WTC11 (cell line): ENCODE measurements around the gene ZNF764. TPM values are rescaled to one million over a fixed set of nuclear protein-coding genes. Genes with fewer than 3 reads are reported as not detected.

ENCODE experiments used
- CREM ChIP-seq: sonication (generic); formaldehyde crosslinking; IDR thresholded peaks from 2 replicates; pipeline ENCODE4 v1.8.1; 2022; ENCODE audit warnings: mild to moderate bottlenecking, missing genetic modification reagents, moderate library complexity
- ESRRA ChIP-seq: sonication (generic); formaldehyde crosslinking; IDR thresholded peaks from 2 replicates; pipeline ENCODE4 v1.8.1; 2022; ENCODE audit warnings: mild to moderate bottlenecking, missing genetic modification reagents, borderline replicate concordance
- GTF2I ChIP-seq: fragments of 250-450 bp; sonication (Bioruptor Pico); conservative IDR thresholded peaks from 2 replicates; pipeline ENCODE4 v1.4.0; 2021; ENCODE audit warnings: mild to moderate bottlenecking
- IRF2 ChIP-seq: sonication (generic); formaldehyde crosslinking; IDR thresholded peaks from 2 replicates; pipeline ENCODE4 v1.8.0; 2022; ENCODE audit warnings: low read depth, missing genetic modification reagents, borderline replicate concordance
- JAZF1 ChIP-seq: fragments of 250-450 bp; sonication (Bioruptor Pico); IDR thresholded peaks from 2 replicates; pipeline ENCODE4 v1.9.0; 2021; ENCODE audit warnings: moderate library complexity, mild to moderate bottlenecking, inconsistent platforms
- JUN ChIP-seq: sonication (generic); formaldehyde crosslinking; IDR thresholded peaks from 2 replicates; pipeline ENCODE4 v1.8.0; 2023; ENCODE audit warnings: mild to moderate bottlenecking, missing genetic modification reagents
- MXD4 ChIP-seq: fragments of 250-450 bp; sonication (Bioruptor Pico); IDR thresholded peaks from 2 replicates; pipeline ENCODE4 v1.8.0; 2021; ENCODE audit warnings: mild to moderate bottlenecking, moderate library complexity, borderline replicate concordance
- NFE2L1 ChIP-seq: sonication (generic); formaldehyde crosslinking; IDR thresholded peaks from 2 replicates; pipeline ENCODE4 v1.8.1; 2023; ENCODE audit warnings: missing genetic modification reagents
- NR2C2 ChIP-seq: sonication (generic); formaldehyde crosslinking; IDR thresholded peaks from 2 replicates; pipeline ENCODE4 v1.8.0; 2022; ENCODE audit warnings: mild to moderate bottlenecking, missing genetic modification reagents
- NR3C1 ChIP-seq: sonication (generic); formaldehyde crosslinking; conservative IDR thresholded peaks from 2 replicates; pipeline ENCODE4 v1.8.1; 2023; ENCODE audit warnings: low read depth, mild to moderate bottlenecking, missing genetic modification reagents
- TP53 ChIP-seq: sonication (generic); formaldehyde crosslinking; IDR thresholded peaks from 2 replicates; pipeline ENCODE4 v1.8.1; 2023; ENCODE audit warnings: mild to moderate bottlenecking, missing genetic modification reagents
- ZBTB21 ChIP-seq: sonication (generic); formaldehyde crosslinking; IDR thresholded peaks from 2 replicates; pipeline ENCODE4 v1.8.1; 2023; ENCODE audit warnings: mild to moderate bottlenecking, missing genetic modification reagents, borderline replicate concordance
- ZNF121 ChIP-seq: sonication (generic); formaldehyde crosslinking; IDR thresholded peaks from 2 replicates; pipeline ENCODE4 v1.8.0; 2023; ENCODE audit warnings: missing genetic modification reagents
- ZNF263 ChIP-seq: sonication (generic); formaldehyde crosslinking; IDR thresholded peaks from 2 replicates; pipeline ENCODE4 v1.8.1; 2022; ENCODE audit warnings: low read depth, mild to moderate bottlenecking, moderate library complexity, missing genetic modification reagents
- ZNF671 ChIP-seq: fragments of 250-450 bp; sonication (Bioruptor Pico); IDR thresholded peaks from 2 replicates; pipeline ENCODE4 v1.8.0; 2021; ENCODE audit warnings: mild to moderate bottlenecking
- total RNA-seq: library from RNA; stranded (reverse); gene quantifications from 3 replicates; pipeline ENCODE4 v1.2.3, GENCODE V29; 2021
- TF ChIP-seq, protein P1 (sequence below): sonication (generic); formaldehyde crosslinking; IDR thresholded peaks from 2 replicates; pipeline ENCODE4 v1.8.0; 2023; ENCODE audit warnings: mild to moderate bottlenecking, missing genetic modification reagents
- TF ChIP-seq, protein P2 (sequence below): fragments of 250-450 bp; sonication (Bioruptor Pico); IDR thresholded peaks from 2 replicates; pipeline ENCODE4 v1.9.0; 2021; ENCODE audit warnings: mild to moderate bottlenecking, borderline replicate concordance
- TF ChIP-seq, protein P3 (sequence below): sonication (generic); formaldehyde crosslinking; IDR thresholded peaks from 2 replicates; pipeline ENCODE4 v1.8.0; 2023; ENCODE audit warnings: missing genetic modification reagents
- TF ChIP-seq, protein P4 (sequence below): sonication (generic); formaldehyde crosslinking; IDR thresholded peaks from 2 replicates; pipeline ENCODE4 v1.8.1; 2023; ENCODE audit warnings: mild to moderate bottlenecking, missing genetic modification reagents
- TF ChIP-seq, protein P5 (sequence below): fragments of 250-450 bp; sonication (Bioruptor Pico); IDR thresholded peaks from 2 replicates; pipeline ENCODE4 v1.8.0; 2021; ENCODE audit warnings: mild to moderate bottlenecking
- TF ChIP-seq, protein P6 (sequence below): sonication (generic); formaldehyde crosslinking; IDR thresholded peaks from 2 replicates; pipeline ENCODE4 v1.8.0; 2022; ENCODE audit warnings: mild to moderate bottlenecking, missing genetic modification reagents
- TF ChIP-seq, protein P7 (sequence below): sonication (generic); formaldehyde crosslinking; IDR thresholded peaks from 2 replicates; pipeline ENCODE4 v1.8.1; 2022; ENCODE audit warnings: low read depth, mild to moderate bottlenecking, moderate library complexity, missing genetic modification reagents, borderline replicate concordance

ZNF764 gene
- total RNA-seq, 1 experiment from 2014 or later = 10.4 TPM

DNA sequence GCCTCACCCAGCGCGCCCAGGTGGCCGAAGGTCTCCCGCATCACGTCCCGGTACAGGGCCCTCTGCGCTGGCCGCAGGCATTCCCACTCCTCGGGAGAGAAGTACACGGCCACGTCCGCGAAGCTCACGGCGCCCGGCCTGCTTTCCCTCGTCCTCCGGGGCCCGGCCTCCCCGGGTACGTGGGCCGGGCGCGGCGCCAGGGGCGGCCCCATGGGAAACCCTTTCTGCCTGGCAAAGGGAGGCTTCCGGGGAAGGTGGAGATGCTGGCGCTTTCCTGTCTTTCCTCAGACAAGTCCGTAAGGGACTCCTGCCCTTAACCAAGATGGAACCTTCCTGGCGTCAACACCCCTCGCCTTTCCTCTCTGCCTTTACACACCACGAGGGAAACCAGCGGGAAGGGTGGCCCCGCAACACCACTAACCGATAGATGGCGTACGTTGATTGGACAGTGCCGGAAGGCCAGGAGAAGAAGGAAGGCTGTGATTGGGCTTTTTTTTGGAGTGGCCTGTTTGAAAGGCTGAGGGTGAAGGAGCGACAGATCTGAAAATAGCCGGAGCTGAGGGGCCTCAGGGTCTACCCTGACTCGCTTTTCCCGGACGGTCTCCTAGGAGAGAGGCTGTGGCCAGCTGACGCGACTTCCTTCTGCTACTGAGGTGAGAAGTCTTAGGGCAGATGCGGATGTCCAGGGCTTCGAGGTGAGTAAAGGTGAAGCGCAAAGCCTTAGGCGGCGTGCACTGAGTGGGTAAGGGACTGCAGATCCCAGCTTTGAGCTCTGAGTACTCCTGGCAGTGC, 27.4 kb upstream of the ZNF764 start, which contains the start of gene ZNF785 (continued):
- TF ChIP-seq, protein P1, sequence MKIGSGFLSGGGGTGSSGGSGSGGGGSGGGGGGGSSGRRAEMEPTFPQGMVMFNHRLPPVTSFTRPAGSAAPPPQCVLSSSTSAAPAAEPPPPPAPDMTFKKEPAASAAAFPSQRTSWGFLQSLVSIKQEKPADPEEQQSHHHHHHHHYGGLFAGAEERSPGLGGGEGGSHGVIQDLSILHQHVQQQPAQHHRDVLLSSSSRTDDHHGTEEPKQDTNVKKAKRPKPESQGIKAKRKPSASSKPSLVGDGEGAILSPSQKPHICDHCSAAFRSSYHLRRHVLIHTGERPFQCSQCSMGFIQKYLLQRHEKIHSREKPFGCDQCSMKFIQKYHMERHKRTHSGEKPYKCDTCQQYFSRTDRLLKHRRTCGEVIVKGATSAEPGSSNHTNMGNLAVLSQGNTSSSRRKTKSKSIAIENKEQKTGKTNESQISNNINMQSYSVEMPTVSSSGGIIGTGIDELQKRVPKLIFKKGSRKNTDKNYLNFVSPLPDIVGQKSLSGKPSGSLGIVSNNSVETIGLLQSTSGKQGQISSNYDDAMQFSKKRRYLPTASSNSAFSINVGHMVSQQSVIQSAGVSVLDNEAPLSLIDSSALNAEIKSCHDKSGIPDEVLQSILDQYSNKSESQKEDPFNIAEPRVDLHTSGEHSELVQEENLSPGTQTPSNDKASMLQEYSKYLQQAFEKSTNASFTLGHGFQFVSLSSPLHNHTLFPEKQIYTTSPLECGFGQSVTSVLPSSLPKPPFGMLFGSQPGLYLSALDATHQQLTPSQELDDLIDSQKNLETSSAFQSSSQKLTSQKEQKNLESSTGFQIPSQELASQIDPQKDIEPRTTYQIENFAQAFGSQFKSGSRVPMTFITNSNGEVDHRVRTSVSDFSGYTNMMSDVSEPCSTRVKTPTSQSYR = peak; percentile 84; the same call in 1 of the 2 replicates
- peak; percentile 88 for TF ChIP-seq CREM (CRISPR knock-in tag)
- TF ChIP-seq, protein P2, sequence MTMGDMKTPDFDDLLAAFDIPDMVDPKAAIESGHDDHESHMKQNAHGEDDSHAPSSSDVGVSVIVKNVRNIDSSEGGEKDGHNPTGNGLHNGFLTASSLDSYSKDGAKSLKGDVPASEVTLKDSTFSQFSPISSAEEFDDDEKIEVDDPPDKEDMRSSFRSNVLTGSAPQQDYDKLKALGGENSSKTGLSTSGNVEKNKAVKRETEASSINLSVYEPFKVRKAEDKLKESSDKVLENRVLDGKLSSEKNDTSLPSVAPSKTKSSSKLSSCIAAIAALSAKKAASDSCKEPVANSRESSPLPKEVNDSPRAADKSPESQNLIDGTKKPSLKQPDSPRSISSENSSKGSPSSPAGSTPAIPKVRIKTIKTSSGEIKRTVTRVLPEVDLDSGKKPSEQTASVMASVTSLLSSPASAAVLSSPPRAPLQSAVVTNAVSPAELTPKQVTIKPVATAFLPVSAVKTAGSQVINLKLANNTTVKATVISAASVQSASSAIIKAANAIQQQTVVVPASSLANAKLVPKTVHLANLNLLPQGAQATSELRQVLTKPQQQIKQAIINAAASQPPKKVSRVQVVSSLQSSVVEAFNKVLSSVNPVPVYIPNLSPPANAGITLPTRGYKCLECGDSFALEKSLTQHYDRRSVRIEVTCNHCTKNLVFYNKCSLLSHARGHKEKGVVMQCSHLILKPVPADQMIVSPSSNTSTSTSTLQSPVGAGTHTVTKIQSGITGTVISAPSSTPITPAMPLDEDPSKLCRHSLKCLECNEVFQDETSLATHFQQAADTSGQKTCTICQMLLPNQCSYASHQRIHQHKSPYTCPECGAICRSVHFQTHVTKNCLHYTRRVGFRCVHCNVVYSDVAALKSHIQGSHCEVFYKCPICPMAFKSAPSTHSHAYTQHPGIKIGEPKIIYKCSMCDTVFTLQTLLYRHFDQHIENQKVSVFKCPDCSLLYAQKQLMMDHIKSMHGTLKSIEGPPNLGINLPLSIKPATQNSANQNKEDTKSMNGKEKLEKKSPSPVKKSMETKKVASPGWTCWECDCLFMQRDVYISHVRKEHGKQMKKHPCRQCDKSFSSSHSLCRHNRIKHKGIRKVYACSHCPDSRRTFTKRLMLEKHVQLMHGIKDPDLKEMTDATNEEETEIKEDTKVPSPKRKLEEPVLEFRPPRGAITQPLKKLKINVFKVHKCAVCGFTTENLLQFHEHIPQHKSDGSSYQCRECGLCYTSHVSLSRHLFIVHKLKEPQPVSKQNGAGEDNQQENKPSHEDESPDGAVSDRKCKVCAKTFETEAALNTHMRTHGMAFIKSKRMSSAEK (CRISPR knock-in tag) = no peak
- no peak for TF ChIP-seq NR3C1 (CRISPR knock-in tag)
- TF ChIP-seq ESRRA (CRISPR knock-in tag) = 0 out of 2 replicates have a peak, but pooled peaks have one; percentile 28
- no peak for TF ChIP-seq GTF2I (CRISPR knock-in tag)
- peak; percentile 75; the same call in 1 of the 2 replicates for TF ChIP-seq TP53 (CRISPR knock-in tag)
- peak; percentile 72 for TF ChIP-seq NR2C2
- TF ChIP-seq ZNF121 (CRISPR knock-in tag) = peak; percentile 74; the same call in 1 of the 2 replicates
- TF ChIP-seq, protein P3, sequence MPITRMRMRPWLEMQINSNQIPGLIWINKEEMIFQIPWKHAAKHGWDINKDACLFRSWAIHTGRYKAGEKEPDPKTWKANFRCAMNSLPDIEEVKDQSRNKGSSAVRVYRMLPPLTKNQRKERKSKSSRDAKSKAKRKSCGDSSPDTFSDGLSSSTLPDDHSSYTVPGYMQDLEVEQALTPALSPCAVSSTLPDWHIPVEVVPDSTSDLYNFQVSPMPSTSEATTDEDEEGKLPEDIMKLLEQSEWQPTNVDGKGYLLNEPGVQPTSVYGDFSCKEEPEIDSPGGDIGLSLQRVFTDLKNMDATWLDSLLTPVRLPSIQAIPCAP (CRISPR knock-in tag) = no peak; the same call in 1 of the 2 replicates
- peak; percentile 88 for TF ChIP-seq NFE2L1
- TF ChIP-seq, protein P4, sequence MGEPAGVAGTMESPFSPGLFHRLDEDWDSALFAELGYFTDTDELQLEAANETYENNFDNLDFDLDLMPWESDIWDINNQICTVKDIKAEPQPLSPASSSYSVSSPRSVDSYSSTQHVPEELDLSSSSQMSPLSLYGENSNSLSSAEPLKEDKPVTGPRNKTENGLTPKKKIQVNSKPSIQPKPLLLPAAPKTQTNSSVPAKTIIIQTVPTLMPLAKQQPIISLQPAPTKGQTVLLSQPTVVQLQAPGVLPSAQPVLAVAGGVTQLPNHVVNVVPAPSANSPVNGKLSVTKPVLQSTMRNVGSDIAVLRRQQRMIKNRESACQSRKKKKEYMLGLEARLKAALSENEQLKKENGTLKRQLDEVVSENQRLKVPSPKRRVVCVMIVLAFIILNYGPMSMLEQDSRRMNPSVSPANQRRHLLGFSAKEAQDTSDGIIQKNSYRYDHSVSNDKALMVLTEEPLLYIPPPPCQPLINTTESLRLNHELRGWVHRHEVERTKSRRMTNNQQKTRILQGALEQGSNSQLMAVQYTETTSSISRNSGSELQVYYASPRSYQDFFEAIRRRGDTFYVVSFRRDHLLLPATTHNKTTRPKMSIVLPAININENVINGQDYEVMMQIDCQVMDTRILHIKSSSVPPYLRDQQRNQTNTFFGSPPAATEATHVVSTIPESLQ (CRISPR knock-in tag) = no peak
- no peak for TF ChIP-seq IRF2 (CRISPR knock-in tag)
- TF ChIP-seq, protein P5, sequence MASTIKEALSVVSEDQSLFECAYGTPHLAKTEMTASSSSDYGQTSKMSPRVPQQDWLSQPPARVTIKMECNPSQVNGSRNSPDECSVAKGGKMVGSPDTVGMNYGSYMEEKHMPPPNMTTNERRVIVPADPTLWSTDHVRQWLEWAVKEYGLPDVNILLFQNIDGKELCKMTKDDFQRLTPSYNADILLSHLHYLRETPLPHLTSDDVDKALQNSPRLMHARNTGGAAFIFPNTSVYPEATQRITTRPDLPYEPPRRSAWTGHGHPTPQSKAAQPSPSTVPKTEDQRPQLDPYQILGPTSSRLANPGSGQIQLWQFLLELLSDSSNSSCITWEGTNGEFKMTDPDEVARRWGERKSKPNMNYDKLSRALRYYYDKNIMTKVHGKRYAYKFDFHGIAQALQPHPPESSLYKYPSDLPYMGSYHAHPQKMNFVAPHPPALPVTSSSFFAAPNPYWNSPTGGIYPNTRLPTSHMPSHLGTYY = no peak
- no peak for TF ChIP-seq ZNF671 (CRISPR knock-in tag)
- TF ChIP-seq ZNF263 (CRISPR knock-in tag) = no peak
- TF ChIP-seq JUN (CRISPR knock-in tag) = peak; percentile 82; the same call in 1 of the 2 replicates
- TF ChIP-seq ZBTB21 (CRISPR knock-in tag) = peak; percentile 23; the same call in 1 of the 2 replicates
- TF ChIP-seq, protein P6, sequence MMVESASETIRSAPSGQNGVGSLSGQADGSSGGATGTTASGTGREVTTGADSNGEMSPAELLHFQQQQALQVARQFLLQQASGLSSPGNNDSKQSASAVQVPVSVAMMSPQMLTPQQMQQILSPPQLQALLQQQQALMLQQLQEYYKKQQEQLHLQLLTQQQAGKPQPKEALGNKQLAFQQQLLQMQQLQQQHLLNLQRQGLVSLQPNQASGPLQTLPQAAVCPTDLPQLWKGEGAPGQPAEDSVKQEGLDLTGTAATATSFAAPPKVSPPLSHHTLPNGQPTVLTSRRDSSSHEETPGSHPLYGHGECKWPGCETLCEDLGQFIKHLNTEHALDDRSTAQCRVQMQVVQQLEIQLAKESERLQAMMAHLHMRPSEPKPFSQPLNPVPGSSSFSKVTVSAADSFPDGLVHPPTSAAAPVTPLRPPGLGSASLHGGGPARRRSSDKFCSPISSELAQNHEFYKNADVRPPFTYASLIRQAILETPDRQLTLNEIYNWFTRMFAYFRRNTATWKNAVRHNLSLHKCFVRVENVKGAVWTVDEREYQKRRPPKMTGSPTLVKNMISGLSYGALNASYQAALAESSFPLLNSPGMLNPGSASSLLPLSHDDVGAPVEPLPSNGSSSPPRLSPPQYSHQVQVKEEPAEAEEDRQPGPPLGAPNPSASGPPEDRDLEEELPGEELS (CRISPR knock-in tag) = peak; percentile 48; the same call in 1 of the 2 replicates
- TF ChIP-seq, protein P7, sequence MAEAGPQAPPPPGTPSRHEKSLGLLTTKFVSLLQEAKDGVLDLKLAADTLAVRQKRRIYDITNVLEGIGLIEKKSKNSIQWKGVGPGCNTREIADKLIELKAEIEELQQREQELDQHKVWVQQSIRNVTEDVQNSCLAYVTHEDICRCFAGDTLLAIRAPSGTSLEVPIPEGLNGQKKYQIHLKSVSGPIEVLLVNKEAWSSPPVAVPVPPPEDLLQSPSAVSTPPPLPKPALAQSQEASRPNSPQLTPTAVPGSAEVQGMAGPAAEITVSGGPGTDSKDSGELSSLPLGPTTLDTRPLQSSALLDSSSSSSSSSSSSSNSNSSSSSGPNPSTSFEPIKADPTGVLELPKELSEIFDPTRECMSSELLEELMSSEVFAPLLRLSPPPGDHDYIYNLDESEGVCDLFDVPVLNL = no peak; the same call in 1 of the 2 replicates
- no peak for TF ChIP-seq MXD4 (CRISPR knock-in tag)
- TF ChIP-seq JAZF1 (CRISPR knock-in tag) = no peak
